ENCODE data around the gene HDAC9.

DNA sequence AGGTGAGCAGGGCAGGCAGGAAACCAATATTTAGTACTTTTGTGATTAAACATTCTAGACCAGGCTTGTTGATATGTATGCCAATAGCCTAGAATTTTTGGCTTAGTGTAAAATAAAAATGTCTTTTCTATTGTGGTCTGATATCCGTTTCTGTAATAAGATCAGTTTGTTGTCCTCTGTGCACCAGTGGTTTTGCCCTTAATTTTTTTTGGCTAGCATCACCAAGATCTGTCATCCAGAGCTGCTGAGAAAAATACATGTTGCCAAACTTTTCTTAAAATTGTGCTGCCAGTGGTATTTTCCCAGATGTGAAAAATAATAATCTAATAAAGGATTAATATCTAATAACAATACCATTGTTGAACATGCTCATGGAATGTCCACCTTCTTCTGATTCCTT lies 506.3 kb downstream of the HDAC9 start:
- TF ChIP-seq CTCF (IDR thresholded peaks at IDR 0.05; ENCODE audit: low read depth, low read length) (no peak), EZH2phosphoT487 (IDR thresholded peaks at IDR 0.05; ENCODE audit: low read depth) (no peak)

Measured in OCI-LY3 (cell line).